Measurements from ENCODE around the gene MARCKS. TPM values are rescaled to one million over a fixed set of nuclear protein-coding genes. Genes with fewer than 3 reads are reported as not detected.

Gene MARCKS
- total RNA-seq, 2 donors from 2014 or later = 142 to 223 TPM

GRCh38 chr6:113873043-113873667 lies 16.0 kb downstream of the MARCKS start:
- DNase-seq (peak; percentile 74 to 86), ATAC-seq (peak; percentile 98)
- intact Hi-C loops (cut with DNase I, micrococcal nuclease) = loop anchor here in 1 of 2 donors (10.0 kb wide), 1 partner anchor 568 kb away; no protein-coding TSS in a partner anchor

- ATAC-seq (no peak), DNase-seq (no peak)
- intact Hi-C loops (cut with DNase I, micrococcal nuclease) = loop anchor here in 1 of 2 donors (10.0 kb wide), 1 partner anchor 571 kb away; no protein-coding TSS in a partner anchor
Measured at GRCh38 chr6:113875470-113875869, 18.3 kb downstream of the MARCKS start.

- intact Hi-C loops (cut with DNase I, micrococcal nuclease) = loop anchor here in 1 of 2 donors (10.0 kb wide), 1 partner anchor 572 kb away; no protein-coding TSS in a partner anchor
- no peak for ATAC-seq
- no peak for DNase-seq
Measured at GRCh38 chr6:113876695-113877094, 19.6 kb downstream of the MARCKS start.

- peak; percentile 100 for ATAC-seq
- intact Hi-C loops (cut with DNase I, micrococcal nuclease) = loop anchor here in 1 of 2 donors (10.0 kb wide), 2 partner anchors 575 to 1095 kb away; no protein-coding TSS in a partner anchor
- DNase-seq = peak; percentile 50 to 58
Measured at GRCh38 chr6:113879186-113880096, 22.3 kb downstream of the MARCKS start.

- no peak for DNase-seq
- intact Hi-C loops (cut with DNase I, micrococcal nuclease) = loop anchor here in 1 of 2 donors (10.0 kb wide), 1 partner anchor 1097 kb away; no protein-coding TSS in a partner anchor
- no peak for ATAC-seq
Measured at GRCh38 chr6:113881478-113881980, 24.4 kb downstream of the MARCKS start.

GRCh38 chr6:113882336-113883022 lies 25.3 kb downstream of the MARCKS start:
- ATAC-seq (no peak), DNase-seq (no peak)
- intact Hi-C loops (cut with DNase I, micrococcal nuclease) = loop anchor here in 1 of 2 donors (10.0 kb wide), 1 partner anchor 1098 kb away; no protein-coding TSS in a partner anchor

- no peak for ATAC-seq
- no peak for DNase-seq
- intact Hi-C loops (cut with DNase I, micrococcal nuclease) = loop anchor here in 1 of 2 donors (10.0 kb wide), 1 partner anchor 1099 kb away; no protein-coding TSS in a partner anchor
Measured at GRCh38 chr6:113884011-113884410, 26.9 kb downstream of the MARCKS start.

- intact Hi-C loops (cut with DNase I, micrococcal nuclease) = loop anchor here in 1 of 2 donors (10.0 kb wide), 1 partner anchor 1102 kb away; no protein-coding TSS in a partner anchor
- ATAC-seq (no peak), DNase-seq (no peak)
Measured at GRCh38 chr6:113886512-113886911, 29.4 kb downstream of the MARCKS start.

- intact Hi-C loops (cut with DNase I, micrococcal nuclease) = loop anchor here in 1 of 2 donors (10.0 kb wide), 1 partner anchor 1104 kb away; no protein-coding TSS in a partner anchor
- ATAC-seq = peak; percentile 86
Measured at GRCh38 chr6:113888493-113888892, 31.3 kb downstream of the MARCKS start.

GRCh38 chr6:113888956-113889630 lies 31.9 kb downstream of the MARCKS start:
- DNase-seq (no peak), ATAC-seq (no peak)
- intact Hi-C loops (cut with DNase I, micrococcal nuclease) = loop anchor here in 1 of 2 donors (10.0 kb wide), 1 partner anchor 1104 kb away; no protein-coding TSS in a partner anchor

More at GRCh38 chr6:113888493-113888892, 31.3 kb downstream of the MARCKS start:
- DNase-seq = no peak

- no peak for ATAC-seq
- intact Hi-C loops (cut with DNase I, micrococcal nuclease) = no loop called here
- no peak for DNase-seq
Measured at GRCh38 chr6:113893451-113893850, 36.3 kb downstream of the MARCKS start.

GRCh38 chr6:113893866-113894265 lies 36.7 kb downstream of the MARCKS start:
- no peak for DNase-seq
- intact Hi-C loops (cut with DNase I, micrococcal nuclease) = no loop called here
- ATAC-seq = no peak

- ATAC-seq = no peak
- intact Hi-C loops (cut with DNase I, micrococcal nuclease) = no loop called here
- DNase-seq = no peak
Measured at GRCh38 chr6:113894712-113895674, 37.8 kb downstream of the MARCKS start.

- DNase-seq (peak in 1 of 2 donors; percentile 8), ATAC-seq (peak; percentile 82)
- intact Hi-C loops (cut with DNase I, micrococcal nuclease) = no loop called here
Measured at GRCh38 chr6:113901482-113901881, 44.3 kb downstream of the MARCKS start.

GRCh38 chr6:113903666-113904330 lies 46.7 kb downstream of the MARCKS start:
- ATAC-seq = peak; percentile 79
- intact Hi-C loops (cut with DNase I, micrococcal nuclease) = no loop called here
- DNase-seq = peak; percentile 22 to 47

GRCh38 chr6:113907102-113907815 lies 50.1 kb downstream of the MARCKS start:
- DNase-seq (no peak), ATAC-seq (no peak)
- intact Hi-C loops (cut with DNase I, micrococcal nuclease) = no loop called here
